GM10847 (cell line): ENCODE results near the gene ATCAY.

Experiments used
- POLR2A ChIP-seq: IDR thresholded peaks from 2 replicates; pipeline ENCODE4 v1.6.1; 2011; ENCODE audit not compliant: insufficient read length; ENCODE audit errors: extremely low read depth

Gene ATCAY

DNA sequence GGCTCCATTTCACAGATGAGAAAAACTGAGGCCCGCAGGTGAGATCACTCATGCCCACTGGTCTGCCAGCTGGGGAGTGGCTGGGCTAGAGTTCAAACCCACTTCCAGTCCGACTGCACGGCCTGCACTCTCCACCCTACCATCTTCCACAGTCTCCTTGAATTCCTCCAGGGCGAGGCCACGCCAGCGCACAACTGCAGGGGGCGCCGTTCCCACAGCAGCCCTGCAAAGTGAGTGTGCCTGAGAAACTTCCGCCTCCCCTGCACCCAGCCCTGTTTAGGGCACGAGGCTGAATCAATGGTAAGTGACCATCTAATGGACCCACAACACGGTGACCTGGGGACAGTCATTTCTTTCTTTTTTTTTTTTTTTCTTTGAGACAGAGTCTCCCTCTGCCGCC lies 829 bp upstream of the ATCAY start:
- TF ChIP-seq POLR2A, result no peak

DNA sequence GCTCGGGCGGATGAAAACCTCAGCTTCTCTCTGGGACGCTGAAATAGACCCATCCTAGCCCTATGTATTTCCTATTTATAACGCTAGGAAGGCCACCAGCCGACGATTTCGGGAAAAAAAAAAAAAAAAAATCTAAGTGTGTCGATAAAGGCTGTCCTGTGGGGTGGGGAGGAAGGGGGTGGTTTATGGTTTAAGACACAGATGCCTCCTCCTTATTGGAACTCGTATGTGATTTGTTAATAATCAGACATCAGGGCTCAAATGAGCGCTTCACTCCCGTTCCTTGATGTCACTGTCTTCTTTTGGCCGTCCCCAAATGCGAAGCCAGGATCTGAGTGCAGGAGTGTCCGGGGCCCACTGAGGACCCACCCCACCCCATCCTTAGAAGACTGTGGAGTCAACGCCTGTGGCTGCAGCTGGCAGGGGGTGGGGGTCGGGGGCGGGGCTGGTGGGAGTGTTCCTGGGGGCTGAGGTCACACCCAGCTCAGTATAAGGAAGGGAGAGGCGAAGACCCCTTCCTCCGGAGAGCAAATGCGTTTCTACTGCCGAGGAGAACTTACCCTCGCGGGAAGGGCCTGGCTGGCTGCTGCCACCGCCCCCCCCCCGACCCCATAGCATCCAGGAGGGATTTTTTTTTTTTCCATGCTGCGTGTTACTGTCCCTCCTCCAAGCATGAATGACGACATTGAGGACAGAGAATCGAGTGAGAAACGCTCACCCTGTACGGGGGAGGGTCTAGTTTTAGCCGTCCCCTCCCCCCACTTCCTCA lies 971 bp downstream of the ATCAY start:
- TF ChIP-seq POLR2A, result no peak

GRCh38 chr19:3882041-3882384 lies 1.5 kb downstream of the ATCAY start:
- no peak for TF ChIP-seq POLR2A

DNA sequence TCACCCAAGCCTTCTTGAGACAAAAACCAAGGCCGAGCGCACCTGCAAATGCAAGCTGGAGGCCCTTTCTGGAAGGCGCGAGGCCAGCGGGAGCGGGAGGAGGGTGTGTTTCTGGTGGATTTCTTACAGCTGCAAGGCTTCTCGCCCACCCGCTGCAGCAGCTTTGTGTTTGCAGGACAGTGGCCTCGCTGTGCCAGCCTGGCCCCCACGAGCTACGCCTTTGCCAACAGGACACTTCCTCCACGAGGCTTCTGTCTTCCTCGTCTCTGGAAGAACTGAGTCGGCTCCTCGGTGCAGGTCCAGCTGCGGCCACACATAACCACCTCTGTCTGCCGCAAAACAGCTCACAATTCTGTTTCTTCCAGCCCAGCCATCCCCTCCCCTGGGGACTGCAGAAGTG lies 10.1 kb downstream of the ATCAY start:
- TF ChIP-seq POLR2A, result no peak

DNA sequence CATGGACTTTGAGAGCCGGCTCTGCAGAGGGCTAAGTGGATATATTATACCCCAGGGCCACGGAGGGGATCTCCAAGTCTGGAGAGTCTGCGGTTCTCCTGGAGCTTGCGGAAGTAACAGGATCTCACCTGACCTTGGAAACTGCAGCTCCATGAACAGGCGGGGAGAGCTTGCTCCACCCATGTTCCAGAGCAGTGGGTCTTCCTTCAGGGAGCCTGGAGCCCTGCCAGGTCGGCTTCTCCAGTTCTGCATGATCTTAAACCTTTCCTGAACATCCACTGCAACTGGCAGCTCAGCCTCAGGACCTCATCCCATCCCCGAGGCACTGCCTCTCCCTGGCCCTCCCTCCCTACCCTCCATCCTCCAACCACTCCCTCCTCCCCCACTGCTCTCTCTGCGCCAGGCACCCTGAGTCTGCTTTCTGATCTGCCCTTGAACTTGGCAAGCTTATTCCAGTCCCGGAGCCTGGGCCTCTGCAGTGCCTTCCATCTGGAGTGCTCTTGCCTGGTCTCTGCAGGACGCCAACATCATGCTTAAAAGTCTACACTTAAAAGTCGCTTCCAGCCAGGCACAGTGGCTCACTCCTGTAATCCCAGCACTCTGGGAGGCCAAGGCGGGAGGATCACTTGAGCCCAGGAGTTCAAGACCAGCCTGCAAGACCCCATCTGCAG lies 13.2 kb downstream of the ATCAY start:
- TF ChIP-seq POLR2A, result no peak

DNA sequence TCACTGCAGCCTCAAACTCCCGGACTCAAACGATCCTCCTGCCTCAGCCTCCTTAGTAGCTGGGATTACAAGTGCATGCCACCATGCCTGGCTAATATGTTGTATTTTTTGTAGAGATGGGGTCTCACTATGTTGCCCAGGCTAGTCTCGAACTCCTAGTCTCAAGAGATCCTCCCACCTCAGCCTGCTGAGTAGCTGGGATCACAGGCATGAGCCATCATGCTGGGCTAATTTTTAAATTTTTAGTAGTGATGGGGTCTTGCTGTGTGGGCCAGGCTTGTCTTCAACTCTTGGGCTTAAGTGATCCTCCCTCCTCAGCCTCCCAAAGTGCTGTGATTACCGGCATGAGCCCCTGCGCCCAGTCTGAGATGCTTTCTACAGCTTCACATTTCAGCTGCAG lies 15.3 kb downstream of the ATCAY start:
- no peak for TF ChIP-seq POLR2A

GRCh38 chr19:3897936-3898335 lies 17.5 kb downstream of the ATCAY start:
- TF ChIP-seq POLR2A, result no peak

- TF ChIP-seq POLR2A, result no peak
These were observed 17.9 kb downstream of the ATCAY start for GRCh38 chr19:3898426-3898825.

DNA sequence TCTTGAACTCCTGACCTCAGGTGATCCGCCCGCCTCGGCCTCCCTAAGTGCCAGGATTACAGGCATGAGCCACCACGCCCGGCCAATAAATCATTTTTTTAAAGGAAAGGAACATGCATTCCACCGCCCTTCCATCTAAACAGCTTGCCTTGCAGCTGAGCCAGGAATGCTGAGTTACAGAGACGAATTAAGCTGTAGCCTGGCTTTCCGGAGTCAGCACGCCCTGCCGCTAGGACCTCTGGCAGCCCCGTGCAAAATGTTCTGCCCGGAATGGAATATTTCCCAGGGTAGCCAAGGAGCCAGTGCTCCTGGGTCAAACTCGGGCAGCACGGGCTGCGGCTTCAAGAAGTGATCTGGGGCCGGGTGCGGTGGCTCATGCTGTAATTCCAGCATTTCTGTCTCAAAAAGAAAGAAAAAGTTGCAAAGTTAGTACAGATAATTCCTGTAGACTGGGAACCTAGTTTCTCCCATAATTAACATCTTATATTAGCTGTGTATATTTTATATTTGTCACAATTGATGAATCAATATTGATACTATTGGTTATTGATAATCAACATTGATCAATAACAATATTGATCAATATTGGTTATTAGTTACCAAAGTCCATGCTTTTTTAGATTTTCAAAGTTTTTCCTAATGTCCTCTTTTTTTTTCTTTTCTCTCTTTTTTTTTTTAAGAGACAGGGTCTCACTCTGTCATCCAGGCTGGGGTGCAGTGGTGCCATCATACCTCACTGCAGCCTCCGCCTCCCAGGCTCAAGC lies 19.2 kb downstream of the ATCAY start:
- no peak for TF ChIP-seq POLR2A

DNA sequence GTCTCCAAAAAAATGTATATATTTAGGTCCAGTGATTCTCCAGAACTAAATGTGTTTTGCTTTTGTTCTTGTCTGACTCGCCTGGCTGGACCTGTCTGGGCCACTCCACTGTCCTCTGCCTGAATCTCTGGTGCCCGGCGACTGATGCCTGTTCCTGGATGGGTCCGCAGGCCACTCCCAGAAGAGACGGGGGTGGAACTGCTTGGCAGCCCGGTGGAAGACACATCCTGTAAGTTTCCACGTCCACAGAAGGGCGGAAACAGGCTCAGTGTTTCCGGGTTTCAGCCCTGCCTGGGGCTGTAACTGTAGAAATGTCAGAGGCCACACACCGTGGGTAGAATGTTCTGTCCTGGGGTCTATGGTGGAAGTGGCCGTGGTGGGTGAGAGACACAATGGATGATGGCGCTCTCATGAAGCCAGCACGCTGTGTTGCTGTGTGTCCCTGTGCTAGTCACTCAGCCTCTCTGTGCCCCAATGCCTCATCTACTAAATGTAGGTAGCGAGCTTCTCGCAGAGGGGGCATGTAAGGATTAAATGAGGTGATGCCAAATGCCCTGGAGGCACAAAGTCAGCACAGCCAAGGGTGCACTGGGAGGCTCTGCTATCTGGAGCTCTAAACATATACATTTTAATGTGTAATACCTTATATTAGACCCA lies 22.0 kb downstream of the ATCAY start:
- no peak for TF ChIP-seq POLR2A

DNA sequence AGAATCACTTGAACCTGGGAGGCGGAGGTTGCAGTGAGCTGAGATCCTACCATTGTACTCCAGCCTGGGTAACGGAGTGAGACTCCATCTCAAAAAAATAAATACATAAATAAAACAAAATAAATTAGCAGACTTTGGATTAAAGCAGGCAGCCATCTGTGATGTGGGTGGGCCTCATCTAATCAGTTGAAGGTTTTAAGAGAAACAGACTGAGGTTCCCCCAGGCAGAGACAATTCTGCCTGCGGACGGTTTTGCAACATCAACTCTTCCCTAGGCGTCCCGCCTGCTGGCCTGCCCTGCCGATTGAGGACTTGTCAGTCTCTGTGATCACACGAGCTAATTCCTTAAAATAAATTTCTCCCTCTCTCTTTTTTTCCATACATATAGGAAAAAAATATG lies 23.7 kb downstream of the ATCAY start:
- no peak for TF ChIP-seq POLR2A

DNA sequence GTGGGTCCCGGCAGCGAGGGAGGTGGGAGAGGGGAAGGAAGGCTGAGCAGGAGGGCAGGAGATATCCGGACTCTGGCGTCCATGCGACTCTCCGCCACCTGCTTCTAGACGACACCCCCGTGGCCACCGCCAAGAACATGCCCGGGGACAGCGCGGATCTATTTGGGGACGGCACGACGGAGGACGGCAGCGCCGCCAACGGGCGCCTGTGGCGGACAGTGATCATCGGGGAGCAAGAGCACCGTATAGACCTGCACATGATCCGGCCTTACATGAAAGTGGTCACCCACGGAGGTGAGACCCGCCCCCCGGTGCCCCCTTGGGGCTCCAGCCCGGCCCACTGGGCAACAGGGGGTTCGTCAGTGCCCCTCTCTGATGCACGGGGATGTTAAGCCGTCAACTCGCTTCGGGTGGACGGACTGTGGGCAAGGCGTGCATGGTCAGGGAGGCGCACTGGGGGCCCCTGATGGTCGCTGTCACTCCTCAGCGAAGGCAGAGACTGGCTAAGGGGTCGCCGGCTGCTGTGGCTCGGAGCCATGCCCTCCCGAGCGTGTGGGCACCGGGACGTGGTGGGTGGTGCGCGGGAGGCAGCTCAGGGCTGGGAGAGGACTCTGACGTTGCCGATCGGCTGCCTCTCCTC lies 27.3 kb downstream of the ATCAY start:
- no peak for TF ChIP-seq POLR2A

DNA sequence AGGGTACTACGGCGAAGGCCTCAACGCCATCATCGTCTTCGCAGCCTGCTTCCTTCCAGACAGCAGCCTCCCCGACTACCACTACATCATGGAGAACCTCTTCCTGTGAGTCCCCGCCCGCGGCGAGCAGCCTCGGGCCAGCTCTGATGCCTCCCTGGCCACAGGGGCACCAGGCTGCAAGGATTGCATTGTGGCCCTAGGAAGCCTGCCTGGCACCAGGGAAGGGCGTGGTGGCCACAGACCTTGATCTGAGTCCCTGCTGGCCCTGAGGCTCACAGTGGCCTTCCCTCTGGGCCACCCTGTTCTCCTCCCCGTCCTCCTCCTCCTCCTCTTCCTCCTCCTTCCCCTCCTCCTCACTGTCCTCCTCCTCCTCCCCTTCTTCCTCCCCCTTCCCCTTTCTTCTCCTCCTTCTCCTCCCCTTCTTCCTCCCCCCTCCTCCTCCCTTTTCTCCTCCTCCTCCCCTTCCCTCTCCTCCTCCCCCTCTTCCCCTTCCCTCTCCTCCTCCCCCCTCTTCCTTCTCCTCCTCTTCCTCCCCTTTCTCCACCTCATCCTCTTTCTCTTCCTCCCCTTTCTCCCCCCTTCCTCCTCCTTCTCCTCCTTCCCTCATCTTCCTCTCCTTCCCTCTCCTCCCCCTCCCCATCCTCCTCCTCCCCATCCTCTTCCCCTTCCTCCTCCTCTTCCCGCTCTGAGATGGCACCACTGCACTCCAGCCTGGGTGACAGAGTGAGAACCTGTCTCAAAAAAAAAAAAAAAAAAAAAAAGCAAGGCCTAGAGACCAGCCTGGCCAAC lies 28.0 kb downstream of the ATCAY start:
- TF ChIP-seq POLR2A, result no peak

GRCh38 chr19:3910105-3910504 lies 29.6 kb downstream of the ATCAY start:
- TF ChIP-seq POLR2A, result no peak
